HepG2 (cell line): ENCODE measurements around the gene GSTM2. TPM values are rescaled to one million over a fixed set of nuclear protein-coding genes. Genes with fewer than 3 reads are reported as not detected.

Experiments
- CENPX ChIP-seq: sonication (generic); formaldehyde crosslinking; IDR thresholded peaks from 2 replicates; pipeline ENCODE4 v1.9.0; 2021; ENCODE audit warnings: mild to moderate bottlenecking, missing genetic modification reagents, moderate library complexity
- CSRNP2 ChIP-seq: sonication (generic); formaldehyde crosslinking; conservative IDR thresholded peaks from 2 replicates; pipeline ENCODE4 v1.8.0; 2022; ENCODE audit warnings: low read depth, missing genetic modification reagents
- ERF ChIP-seq: IDR thresholded peaks from 2 replicates; pipeline ENCODE4 v1.6.1; 2018; ENCODE audit warnings: missing biosample characterization, missing genetic modification reagents
- FIP1L1 ChIP-seq: fragments of 200-400 bp; formaldehyde crosslinking; IDR thresholded peaks from 2 replicates; pipeline ENCODE4 v1.6.1; 2018; ENCODE audit warnings: low read depth, mild to moderate bottlenecking, low read length, moderate library complexity, borderline replicate concordance; ENCODE audit not compliant: insufficient read depth
- JDP2 ChIP-seq: sonication (generic); formaldehyde crosslinking; IDR thresholded peaks from 2 replicates; pipeline ENCODE4 v1.8.1; 2022; ENCODE audit warnings: missing genetic modification reagents, borderline replicate concordance
- KAT8 ChIP-seq: IDR thresholded peaks from 2 replicates; pipeline ENCODE4 v1.6.1; 2016; ENCODE audit warnings: missing genetic modification reagents, missing compliant biosample characterization
- KDM3A ChIP-seq: IDR thresholded peaks from 2 replicates; pipeline ENCODE4 v1.6.1; 2018; ENCODE audit warnings: low read depth, missing compliant biosample characterization
- LCORL ChIP-seq, 2 experiments: fragments of 450-650 bp in 1 of 2; sonication (generic) in 1 of 2; formaldehyde crosslinking in 1 of 2; IDR thresholded peaks; 2 replicates each; pipeline versions ENCODE4 v1.5.0 to v1.6.1; 2017 to 2020; ENCODE audit warnings: antibody characterized with exemption in 1 of 2, missing genetic modification reagents in 1 of 2
- MIER2 ChIP-seq: IDR thresholded peaks from 2 replicates; pipeline ENCODE4 v1.6.1; 2016; ENCODE audit warnings: missing biosample characterization, missing genetic modification reagents
- PCBP1 ChIP-seq: fragments of 200-400 bp; formaldehyde crosslinking; IDR thresholded peaks from 2 replicates; pipeline ENCODE4 v1.6.1; 2017; ENCODE audit warnings: mild to moderate bottlenecking, low read depth, low read length, borderline replicate concordance
- TAF15 ChIP-seq: fragments of 200-400 bp; formaldehyde crosslinking; IDR thresholded peaks from one replicate; pipeline ENCODE4 v1.6.1; 2018; ENCODE audit warnings: mild to moderate bottlenecking, low read depth, low read length; ENCODE audit not compliant: poor library complexity, severe bottlenecking
- ZBTB7B ChIP-seq: sonication (generic); formaldehyde crosslinking; IDR thresholded peaks from 2 replicates; pipeline ENCODE4 v1.4.0; 2020; ENCODE audit warnings: missing genetic modification reagents
- ZBTB8A ChIP-seq: sonication (generic); formaldehyde crosslinking; IDR thresholded peaks from 2 replicates; pipeline ENCODE4 v1.4.0; 2020; ENCODE audit warnings: mild to moderate bottlenecking, low read depth, missing genetic modification reagents, borderline replicate concordance
- ZNF12 ChIP-seq: sonication (generic); formaldehyde crosslinking; IDR thresholded peaks from 2 replicates; pipeline ENCODE4 v1.5.0; 2020; ENCODE audit warnings: missing genetic modification reagents
- ZNF224 ChIP-seq: sonication (generic); formaldehyde crosslinking; IDR thresholded peaks from 2 replicates; pipeline ENCODE4 v1.5.0; 2020; ENCODE audit warnings: mild to moderate bottlenecking, missing genetic modification reagents
- polyA plus RNA-seq, 8 experiments: library from polyadenylated mRNA; depleted of rRNA in 3 of 8; stranded (reverse) in 7 of 8; unstranded in 1 of 8; fragments of >200 nt; fragmentation: Illumina TruSeq in 4 of 8; extraction: Trizol in 4 of 8; gene quantifications; 2 replicates each; pipeline versions ENCODE4 v1.2.1 to v1.2.3, GENCODE V29; 2011 to 2016; ENCODE audit warnings: low read depth in 4 of 8, missing spikeins in 1 of 8, mixed read lengths in 1 of 8; ENCODE audit not compliant: insufficient read depth in 1 of 8
- total RNA-seq, 5 experiments: library from RNA; depleted of rRNA; stranded (reverse); fragments of >200 nt; fragmentation: Illumina TruSeq; extraction: Trizol; gene quantifications; 2 replicates each; pipeline ENCODE4 v1.2.3, GENCODE V29; 2016; ENCODE audit warnings: low read depth in 1 of 5
- TF ChIP-seq, protein P1 (sequence below): sonication (generic); formaldehyde crosslinking; IDR thresholded peaks from 2 replicates; pipeline ENCODE4 v1.9.0; 2022; ENCODE audit warnings: missing genetic modification reagents, mild to moderate bottlenecking, borderline replicate concordance
- TF ChIP-seq, protein P2 (sequence below): sonication (generic); formaldehyde crosslinking; IDR thresholded peaks from one replicate; pipeline ENCODE4 v1.5.1; 2020; ENCODE audit warnings: mild to moderate bottlenecking, missing genetic modification reagents; ENCODE audit errors: not compliant biosample characterization

The GSTM2 gene
- total and polyA plus RNA-seq, 2 of the 13 experiments (the other 11 are each of a cell fraction or from before 2014, with no cell fraction given) = 7.0 to 15.0 TPM

DNA sequence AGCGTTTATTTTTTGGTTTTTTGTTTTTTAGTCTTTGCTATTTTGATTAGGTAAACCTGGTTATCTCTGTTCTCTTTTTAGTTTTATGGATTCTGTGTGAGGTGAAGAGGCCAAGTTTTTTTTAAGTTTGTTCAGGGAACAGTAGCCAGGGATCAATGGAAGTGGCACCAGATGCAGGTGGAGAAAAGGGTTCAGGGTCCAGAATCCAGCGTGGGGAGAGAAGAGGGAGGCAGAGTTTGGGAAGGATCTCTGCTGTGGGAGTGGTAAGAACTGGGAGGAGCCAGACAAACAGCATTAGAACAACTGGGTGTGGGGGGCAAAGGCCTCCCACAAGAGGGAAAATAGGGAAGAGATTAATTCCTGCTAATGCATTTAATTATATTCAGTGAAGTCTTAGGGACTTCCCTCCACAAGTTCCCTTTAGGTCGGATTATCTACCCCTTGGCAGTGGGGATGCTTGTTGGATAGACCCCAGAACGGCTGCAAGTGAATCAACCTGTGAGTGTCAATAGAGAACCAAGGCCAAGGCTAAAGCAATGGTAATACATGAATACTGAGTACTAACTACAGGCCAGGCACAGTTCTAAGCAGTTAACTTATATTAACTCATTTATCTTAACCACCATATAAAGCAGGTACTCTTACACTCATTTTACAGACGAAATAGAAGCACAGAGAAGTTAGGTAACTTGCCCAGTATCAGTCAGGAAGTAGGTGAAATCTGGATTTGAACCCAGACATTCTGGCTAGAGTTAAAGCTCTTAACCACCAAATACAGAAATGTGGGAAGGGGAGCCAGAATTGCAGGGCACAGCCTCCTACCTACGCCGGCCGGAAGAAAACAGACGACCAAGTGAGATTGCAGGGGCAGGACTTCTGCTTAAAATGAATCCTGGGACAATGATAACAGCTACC, 48.9 kb upstream of the GSTM2 start (continued):
- TF ChIP-seq JDP2 (CRISPR knock-in tag) (no peak), KDM3A (CRISPR knock-in tag) (no peak), KAT8 (CRISPR knock-in tag) (peak; percentile 28; the same call in 1 of the 2 replicates), ZNF12 (no peak), TAF15 (peak; percentile 3), ZBTB7B (CRISPR knock-in tag) (no peak), FIP1L1 (no peak), PCBP1 (no peak), LCORL (IDR thresholded peaks at IDR 0.05) (peak; percentile 46; the same call in 1 of the 2 replicates), LCORL (CRISPR knock-in tag; IDR thresholded peaks at IDR 0.05) (peak; percentile 79; the same call in 1 of the 2 replicates), ERF (no peak; the same call in 1 of the 2 replicates), ZNF224 (no peak), CENPX (no peak), CSRNP2 (CRISPR knock-in tag) (no peak), ZBTB8A (CRISPR knock-in tag) (no peak), MIER2 (CRISPR knock-in tag) (0 out of 2 replicates have a peak, but pooled peaks have one; percentile 16)
- TF ChIP-seq, protein P1, sequence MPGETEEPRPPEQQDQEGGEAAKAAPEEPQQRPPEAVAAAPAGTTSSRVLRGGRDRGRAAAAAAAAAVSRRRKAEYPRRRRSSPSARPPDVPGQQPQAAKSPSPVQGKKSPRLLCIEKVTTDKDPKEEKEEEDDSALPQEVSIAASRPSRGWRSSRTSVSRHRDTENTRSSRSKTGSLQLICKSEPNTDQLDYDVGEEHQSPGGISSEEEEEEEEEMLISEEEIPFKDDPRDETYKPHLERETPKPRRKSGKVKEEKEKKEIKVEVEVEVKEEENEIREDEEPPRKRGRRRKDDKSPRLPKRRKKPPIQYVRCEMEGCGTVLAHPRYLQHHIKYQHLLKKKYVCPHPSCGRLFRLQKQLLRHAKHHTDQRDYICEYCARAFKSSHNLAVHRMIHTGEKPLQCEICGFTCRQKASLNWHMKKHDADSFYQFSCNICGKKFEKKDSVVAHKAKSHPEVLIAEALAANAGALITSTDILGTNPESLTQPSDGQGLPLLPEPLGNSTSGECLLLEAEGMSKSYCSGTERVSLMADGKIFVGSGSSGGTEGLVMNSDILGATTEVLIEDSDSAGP (CRISPR knock-in tag) = no peak
- TF ChIP-seq, protein P2, sequence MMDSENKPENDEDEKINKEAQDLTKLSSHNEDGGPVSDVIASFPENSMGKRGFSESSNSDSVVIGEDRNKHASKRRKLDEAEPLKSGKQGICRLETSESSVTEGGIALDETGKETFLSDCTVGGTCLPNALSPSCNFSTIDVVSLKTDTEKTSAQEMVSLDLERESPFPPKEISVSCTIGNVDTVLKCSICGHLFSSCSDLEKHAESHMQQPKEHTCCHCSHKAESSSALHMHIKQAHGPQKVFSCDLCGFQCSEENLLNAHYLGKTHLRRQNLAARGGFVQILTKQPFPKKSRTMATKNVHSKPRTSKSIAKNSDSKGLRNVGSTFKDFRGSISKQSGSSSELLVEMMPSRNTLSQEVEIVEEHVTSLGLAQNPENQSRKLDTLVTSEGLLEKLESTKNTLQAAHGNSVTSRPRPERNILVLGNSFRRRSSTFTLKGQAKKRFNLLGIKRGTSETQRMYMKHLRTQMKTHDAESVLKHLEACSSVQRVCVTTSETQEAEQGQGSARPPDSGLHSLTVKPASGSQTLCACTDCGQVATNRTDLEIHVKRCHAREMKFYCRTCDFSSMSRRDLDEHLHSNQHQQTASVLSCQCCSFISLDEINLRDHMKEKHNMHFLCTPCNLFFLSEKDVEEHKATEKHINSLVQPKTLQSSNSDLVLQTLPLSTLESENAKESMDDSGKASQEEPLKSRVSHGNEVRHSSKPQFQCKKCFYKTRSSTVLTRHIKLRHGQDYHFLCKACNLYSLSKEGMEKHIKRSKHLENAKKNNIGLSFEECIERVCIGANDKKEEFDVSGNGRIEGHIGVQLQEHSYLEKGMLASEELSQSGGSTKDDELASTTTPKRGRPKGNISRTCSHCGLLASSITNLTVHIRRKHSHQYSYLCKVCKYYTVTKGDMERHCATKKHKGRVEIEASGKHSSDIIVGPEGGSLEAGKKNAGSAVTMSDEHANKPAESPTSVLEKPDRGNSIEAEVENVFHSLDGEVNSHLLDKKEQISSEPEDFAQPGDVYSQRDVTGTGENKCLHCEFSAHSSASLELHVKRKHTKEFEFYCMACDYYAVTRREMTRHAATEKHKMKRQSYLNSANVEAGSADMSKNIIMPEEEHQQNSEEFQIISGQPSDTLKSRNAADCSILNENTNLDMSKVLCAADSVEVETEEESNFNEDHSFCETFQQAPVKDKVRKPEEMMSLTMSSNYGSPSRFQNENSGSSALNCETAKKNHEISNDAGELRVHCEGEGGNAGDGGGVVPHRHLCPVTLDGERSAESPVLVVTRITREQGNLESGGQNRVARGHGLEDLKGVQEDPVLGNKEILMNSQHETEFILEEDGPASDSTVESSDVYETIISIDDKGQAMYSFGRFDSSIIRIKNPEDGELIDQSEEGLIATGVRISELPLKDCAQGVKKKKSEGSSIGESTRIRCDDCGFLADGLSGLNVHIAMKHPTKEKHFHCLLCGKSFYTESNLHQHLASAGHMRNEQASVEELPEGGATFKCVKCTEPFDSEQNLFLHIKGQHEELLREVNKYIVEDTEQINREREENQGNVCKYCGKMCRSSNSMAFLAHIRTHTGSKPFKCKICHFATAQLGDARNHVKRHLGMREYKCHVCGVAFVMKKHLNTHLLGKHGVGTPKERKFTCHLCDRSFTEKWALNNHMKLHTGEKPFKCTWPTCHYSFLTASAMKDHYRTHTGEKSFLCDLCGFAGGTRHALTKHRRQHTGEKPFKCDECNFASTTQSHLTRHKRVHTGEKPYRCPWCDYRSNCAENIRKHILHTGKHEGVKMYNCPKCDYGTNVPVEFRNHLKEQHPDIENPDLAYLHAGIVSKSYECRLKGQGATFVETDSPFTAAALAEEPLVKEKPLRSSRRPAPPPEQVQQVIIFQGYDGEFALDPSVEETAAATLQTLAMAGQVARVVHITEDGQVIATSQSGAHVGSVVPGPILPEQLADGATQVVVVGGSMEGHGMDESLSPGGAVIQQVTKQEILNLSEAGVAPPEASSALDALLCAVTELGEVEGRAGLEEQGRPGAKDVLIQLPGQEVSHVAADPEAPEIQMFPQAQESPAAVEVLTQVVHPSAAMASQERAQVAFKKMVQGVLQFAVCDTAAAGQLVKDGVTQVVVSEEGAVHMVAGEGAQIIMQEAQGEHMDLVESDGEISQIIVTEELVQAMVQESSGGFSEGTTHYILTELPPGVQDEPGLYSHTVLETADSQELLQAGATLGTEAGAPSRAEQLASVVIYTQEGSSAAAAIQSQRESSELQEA = no peak
